HG03571 (cell line): Measurements from ENCODE around the gene TMEM119.
A peak's percentile ranks its signal among the peaks of the same experiment; 100 is the strongest.
"Not testable (repeated sequence)": the region's sequence is repeated elsewhere in the genome, so short reads cannot be mapped to it uniquely, and the experiment has no call there.

Source experiments
- ATAC-seq: cut with Tn5 transposase; IDR thresholded peaks from one replicate; pipeline ENCODE4 v1.9.1; 2021; ENCODE audit not compliant: unreplicated experiment

TMEM119 gene

GRCh38 chr12:108635201-108635996, 37.5 kb upstream of the TMEM119 start:
- ATAC-seq: peak; percentile 52

DNA sequence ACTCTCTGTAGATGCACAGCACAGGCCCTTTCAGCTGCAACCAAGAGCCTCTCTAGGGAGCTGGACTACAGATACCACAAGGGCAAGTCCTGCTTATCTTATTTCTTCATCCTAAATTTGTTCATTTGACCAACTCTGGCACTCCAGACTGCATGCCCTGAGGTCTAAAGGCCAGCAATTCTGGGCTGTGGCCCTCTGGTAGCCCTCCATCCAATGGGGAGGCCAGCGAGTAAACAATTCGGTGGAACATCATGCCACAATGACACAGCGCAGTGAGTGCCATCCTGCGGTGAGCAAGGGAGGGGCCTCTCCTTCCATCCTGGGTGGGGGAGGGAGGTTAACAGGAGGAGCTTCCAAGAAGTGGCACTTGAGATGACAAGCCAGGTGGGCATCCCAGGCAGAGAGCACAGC, 36.5 kb upstream of the TMEM119 start:
- ATAC-seq: no peak

DNA sequence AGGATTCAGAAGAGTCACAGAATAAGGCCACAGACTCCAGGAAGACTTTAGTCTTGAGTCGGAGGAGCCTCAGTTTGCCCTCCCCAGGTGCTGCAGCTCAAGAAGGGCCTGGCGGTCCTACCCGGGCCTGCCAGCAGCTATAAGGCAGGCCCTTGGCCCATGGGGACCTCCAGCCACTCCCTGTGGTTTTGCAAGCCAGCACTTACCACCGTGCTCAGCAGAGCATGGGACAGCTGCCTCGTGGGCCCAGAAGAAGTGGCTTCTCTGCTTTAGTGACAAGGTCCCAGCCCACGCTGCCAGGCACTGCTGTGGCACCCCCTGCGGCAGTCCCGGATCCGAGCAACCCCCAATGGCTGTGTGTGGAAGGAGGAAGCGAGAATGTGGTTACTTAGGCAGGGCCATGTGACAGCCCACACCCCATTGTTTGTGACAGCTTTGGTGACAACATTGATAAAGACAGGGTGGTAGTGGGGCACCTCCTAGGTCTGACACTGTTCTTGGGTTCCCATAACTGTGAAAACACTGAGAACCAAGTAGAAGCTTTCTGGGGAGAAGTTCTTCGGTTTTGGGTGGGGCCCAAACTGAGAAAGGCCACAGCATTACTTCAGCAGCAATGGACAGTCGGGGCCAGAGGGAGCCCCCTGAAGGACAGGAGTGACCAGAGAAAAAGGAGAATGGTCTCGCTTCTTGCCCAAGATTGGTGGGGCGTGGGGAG, 35.8 kb upstream of the TMEM119 start, which contains the start of gene SELPLG:
SELPLG (minus strand) TSS at position 361 of the 715 bp plus-strand sequence. CDS start 9,587 bp downstream, outside the sequence.
- ATAC-seq: peak; percentile 45

DNA sequence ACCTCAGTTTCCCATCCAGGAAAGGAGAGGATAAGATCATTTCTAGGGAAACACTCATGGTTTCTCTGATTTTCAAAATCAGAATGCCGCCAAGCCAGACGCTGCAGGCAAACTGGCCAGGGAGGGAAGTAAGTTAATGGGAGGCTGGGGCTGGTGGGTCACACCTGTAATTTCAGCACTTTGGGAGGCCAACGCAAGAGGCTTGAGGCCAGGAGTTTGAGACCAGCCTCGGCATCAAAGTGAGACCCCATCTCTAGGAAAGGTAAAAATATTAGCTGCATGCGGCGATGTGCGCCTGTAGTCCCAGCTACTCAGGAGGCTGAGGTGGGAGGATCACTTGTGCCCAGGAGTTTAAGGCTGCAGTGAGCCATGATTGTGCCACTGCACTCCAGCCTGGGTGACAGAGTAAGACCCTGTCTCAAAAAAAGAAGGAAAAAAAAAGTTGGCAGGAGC, 35.2 kb upstream of the TMEM119 start:
- no peak for ATAC-seq

GRCh38 chr12:108631261-108631660, 33.4 kb upstream of the TMEM119 start:
- not testable (repeated sequence) for ATAC-seq

GRCh38 chr12:108630481-108631207, 32.8 kb upstream of the TMEM119 start:
- ATAC-seq: no peak

DNA sequence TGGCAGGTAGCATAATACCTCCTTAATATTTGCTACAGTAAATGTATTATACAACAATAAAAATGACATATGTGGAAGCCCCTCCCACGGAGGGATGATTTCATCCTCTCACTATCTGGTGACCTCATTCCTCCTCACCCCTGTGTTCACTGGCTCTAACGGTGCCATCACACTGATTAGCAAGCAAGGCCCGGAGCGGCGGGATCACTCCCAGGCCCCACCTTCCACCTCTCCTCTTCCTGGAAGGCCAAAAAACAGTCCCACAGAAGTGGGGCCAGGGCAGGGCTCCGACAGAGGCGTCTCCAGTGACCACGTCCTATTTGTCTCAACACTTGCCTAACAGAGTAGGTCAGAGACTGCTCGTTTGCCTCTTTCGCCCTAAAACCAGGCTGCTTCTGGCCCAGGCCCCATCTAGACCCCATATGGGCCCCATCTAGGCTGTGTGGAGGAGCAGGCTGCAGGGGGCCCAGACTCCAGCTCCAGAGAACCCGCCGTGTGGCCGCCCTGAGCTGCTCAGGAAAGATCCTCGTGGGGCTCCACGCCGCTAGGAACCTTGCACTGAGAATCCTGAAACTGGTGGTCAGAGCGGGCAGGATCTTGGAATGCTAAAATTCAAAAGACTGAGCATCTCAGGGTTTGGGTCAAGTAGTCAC, 32.1 kb upstream of the TMEM119 start:
- no peak for ATAC-seq

GRCh38 chr12:108629151-108629550, 31.3 kb upstream of the TMEM119 start:
- ATAC-seq: no peak

GRCh38 chr12:108627134-108627920, 29.4 kb upstream of the TMEM119 start:
- ATAC-seq: no peak

DNA sequence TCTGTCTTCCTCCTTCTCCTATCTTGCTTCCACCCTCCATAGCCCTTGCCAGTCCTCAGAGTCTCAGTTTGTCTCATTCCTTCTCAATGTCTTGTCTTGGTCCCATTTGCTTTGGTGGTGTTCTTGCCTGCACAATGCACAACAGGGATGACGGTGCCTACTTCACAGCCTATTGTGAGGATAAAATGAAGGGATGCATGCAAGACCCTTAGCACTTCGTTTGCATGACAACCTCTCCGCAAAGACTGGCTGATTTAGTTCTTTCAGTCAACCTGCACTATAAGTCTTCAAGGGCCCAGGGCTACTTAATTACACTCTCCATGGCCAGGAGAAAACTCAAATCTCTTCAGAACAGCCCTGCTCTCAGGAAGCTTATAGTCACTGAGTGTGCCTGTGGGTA, 27.3 kb upstream of the TMEM119 start:
- ATAC-seq: no peak

DNA sequence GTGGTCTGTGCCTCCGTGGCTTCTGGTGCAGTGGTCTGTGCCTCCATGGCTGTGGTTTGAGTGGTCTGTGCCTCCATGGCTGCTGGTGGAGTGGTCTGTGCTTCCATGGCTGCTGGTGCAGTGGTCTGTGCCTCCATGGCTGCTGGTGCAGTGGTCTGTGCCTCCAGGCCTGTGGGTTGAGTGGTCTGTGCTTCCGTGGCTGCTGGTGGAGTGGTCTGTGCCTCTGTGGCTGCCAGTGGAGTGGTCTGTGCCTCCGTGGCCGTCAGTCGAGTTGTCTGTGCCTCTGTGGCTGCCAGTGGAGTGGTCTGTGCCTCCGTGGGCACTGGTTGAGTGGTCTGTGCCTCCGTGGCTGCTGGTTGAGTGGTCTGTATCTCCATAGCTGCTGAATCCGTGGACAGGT, 25.7 kb upstream of the TMEM119 start:
- ATAC-seq: no peak

GRCh38 chr12:108622921-108623514, 25.1 kb upstream of the TMEM119 start:
- no peak for ATAC-seq

DNA sequence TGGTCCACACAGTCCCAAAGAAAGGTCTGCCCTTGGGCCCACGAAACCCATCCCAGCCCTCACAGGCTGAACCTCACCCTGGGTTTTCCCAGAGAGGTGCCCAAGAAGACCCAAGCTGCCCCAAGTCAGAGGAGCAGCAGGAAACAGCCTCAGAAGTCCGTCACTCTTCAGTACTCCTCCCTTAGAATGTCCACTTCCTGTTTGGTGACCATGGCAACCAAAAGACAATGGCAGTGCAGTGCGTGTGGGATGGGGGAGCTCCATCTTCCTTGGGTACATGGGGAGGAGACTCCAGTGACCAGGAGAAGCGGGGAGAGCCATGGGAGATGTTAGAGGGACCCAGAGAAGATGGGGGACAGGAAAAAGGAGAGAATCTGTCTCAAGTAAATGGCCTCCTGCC, 24.5 kb upstream of the TMEM119 start:
- ATAC-seq: no peak

- ATAC-seq: no peak
Observed at GRCh38 chr12:108621161-108621560, 23.3 kb upstream of the TMEM119 start.

DNA sequence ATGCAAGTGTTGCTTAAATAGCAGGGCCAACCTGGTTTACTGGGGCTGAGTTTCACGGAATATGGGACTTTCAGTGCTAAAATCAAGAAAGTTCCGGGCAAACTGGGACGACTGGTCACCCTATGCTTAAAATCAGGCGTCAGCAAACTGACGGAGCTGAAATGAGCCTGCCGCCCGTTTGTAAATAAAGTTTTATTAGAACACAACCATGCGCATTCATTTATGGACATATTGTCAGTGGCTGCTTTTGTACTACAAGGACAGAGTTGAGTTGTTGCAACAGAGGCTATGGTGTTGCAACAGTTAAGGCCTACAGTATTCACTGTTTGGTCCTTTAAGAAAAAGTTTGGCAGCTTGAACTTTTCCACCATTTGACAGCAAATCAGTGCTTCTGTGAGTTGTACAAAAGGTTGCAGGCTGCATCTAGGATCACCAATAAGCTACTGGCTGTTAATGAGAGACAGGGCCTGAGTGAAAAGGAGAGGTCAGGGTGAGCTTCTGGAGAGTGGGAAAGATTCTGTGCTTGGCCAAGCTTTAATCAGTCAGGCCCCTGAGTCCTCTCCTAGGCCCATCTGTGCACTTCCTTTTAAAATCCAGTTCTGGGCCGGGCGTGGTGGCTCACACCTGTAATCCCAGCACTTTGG, 22.5 kb upstream of the TMEM119 start:
- no peak for ATAC-seq

DNA sequence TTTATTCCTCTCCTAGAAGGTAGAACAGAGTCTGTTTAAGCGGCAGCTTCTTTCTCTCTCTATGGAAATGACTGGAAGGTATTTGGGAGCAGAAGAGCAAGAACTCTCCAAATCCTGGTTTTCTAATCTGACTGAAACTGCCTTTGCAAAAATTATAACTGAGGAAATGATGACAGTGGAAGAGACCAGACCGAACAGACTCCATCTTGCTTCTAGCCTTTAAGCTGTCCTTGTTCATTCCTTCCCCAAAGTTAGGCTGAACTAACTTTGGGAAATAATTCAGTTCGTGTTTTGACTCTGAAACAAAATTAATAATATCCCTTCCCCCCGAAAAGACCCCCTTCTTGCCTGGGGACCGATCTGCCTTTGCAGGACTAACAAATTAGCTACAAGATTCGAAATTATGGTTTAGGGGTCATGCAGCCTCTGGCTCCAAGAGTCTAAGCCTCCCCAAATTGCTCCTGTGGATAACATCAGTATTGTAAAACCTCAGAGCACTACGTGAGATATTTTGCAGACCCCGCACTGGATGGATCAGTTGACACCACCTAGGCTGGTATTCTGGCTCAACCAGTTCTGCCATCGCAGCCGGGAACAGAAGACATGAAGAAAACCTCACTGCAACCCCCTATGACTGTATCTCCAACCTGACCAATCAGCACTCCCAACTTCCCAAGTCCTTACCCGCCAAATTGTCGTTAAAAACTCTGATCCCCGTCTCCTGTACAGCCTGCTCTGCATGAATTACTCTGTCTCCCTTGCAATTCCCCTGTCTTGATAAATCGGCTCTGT, 21.7 kb upstream of the TMEM119 start:
- no peak for ATAC-seq

DNA sequence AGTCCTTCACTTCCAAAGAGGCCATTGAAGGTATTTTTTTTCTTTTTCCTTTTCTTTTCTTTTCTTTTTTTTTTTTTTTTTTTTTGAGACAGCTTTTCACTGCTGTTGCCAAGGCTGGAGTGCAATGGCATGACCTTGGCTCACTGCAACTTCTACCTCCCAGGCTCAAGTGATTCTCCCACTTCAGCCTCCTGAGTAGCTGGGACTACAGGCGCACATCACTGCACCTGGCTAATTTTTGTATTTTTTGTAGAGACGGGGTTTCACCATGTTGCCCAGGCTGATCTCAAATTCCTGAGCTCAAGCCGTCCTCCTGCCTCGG, 21.0 kb upstream of the TMEM119 start:
- ATAC-seq: not testable (repeated sequence)

GRCh38 chr12:108618079-108618952, 20.4 kb upstream of the TMEM119 start:
- ATAC-seq: peak; percentile 34
